Measurements from ENCODE around the gene EDC3. TPM values are rescaled to one million over a fixed set of nuclear protein-coding genes. Genes with fewer than 3 reads are reported as not detected.

The EDC3 gene
- total RNA-seq, 4 donors from 2014 or later: 14.4 to 18.8 (median 17.2) TPM

DNA sequence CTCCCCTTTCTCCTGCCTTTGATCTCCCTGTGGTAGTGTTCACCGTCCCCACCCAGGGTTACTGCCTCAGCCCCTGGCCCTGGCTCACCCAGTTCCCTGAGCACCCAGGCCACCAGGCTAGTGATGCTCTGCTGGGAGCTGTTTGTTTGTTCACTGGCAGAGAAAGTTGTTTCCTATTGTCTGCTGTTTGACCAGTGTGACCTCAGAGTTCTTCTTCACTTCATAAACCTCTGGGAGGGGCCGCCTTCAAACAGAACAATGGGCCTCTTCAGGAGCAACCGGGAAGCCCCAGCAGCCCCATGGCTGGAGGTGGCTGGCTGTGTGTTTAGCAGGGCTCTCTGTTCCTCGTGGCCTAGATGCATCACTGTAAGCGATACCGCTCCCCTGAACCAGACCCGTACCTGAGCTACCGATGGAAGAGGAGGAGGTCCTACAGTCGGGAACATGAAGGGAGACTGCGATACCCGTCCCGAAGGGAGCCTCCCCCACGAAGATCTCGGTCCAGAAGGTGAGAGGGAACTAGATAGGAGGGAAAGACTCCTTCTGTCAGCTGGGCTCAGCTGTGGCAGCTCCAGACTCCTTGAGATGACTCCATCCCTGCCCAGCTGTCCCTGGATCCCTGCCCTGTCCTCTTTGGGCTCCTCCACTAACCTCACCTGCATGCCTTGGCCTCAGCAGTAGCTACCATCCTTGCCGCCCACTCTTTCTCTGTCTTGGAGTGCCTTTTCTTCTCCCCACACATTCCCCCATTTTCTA, 76.8 kb downstream of the EDC3 start:
- H3K27ac ChIP-seq: no peak overlapping the region
- peaks cover 0 to 54% (median 30%) of the 10 kb centered on the region in 4 donors for H3K4me1 ChIP-seq
- H3K9me3 ChIP-seq: no peaks in the 10 kb centered on the region
- peaks cover 4 to 53% (median 43%) of the 10 kb centered on the region in 3 donors for H3K36me3 ChIP-seq
- TF ChIP-seq EP300 (IDR thresholded peaks at IDR 0.05): no peak
- TF ChIP-seq, protein P1, sequence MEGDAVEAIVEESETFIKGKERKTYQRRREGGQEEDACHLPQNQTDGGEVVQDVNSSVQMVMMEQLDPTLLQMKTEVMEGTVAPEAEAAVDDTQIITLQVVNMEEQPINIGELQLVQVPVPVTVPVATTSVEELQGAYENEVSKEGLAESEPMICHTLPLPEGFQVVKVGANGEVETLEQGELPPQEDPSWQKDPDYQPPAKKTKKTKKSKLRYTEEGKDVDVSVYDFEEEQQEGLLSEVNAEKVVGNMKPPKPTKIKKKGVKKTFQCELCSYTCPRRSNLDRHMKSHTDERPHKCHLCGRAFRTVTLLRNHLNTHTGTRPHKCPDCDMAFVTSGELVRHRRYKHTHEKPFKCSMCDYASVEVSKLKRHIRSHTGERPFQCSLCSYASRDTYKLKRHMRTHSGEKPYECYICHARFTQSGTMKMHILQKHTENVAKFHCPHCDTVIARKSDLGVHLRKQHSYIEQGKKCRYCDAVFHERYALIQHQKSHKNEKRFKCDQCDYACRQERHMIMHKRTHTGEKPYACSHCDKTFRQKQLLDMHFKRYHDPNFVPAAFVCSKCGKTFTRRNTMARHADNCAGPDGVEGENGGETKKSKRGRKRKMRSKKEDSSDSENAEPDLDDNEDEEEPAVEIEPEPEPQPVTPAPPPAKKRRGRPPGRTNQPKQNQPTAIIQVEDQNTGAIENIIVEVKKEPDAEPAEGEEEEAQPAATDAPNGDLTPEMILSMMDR (IDR thresholded peaks at IDR 0.05): no peak
- TF ChIP-seq POLR2A (IDR thresholded peaks at IDR 0.05): no peak
- WGBS, 2 donors: 67 to 76% methylated on average over 13 to 15 of the region's 15 CpGs
- no peak overlapping the region for H3K4me3 ChIP-seq
- H3K27me3 ChIP-seq: no peaks in the 10 kb centered on the region
- DNase-seq (ENCODE audit: low spot score in 2 of 2): no peak

DNA sequence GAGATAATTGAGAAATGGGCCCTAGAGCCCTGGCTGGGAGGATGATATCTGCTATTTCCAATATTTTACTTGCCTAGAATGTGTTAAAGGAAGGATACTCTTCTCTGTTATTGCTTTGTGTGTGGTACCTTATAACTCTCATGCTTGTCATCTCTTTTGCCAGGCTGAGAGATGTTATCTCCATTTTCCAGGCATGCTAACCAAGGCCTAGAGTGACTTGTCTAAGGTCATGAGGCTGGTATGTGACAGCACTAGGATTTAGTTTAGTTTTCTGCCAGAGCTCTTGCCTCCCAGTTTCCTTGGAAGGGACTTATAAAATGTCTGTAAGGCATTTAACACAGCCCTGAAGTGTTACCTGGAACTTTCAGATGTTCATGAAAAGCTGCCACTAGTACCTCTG, 78.8 kb downstream of the EDC3 start:
- peak overlapping the region in 3 of 4 donors; percentile 94 to 99 (median 98) for H3K27ac ChIP-seq
- TF ChIP-seq EP300 (IDR thresholded peaks at IDR 0.05): no peak
- no peak for TF ChIP-seq POLR2A (IDR thresholded peaks at IDR 0.05)
- TF ChIP-seq, protein P1 (IDR thresholded peaks at IDR 0.05): no peak
- no peaks in the 10 kb centered on the region for H3K9me3 ChIP-seq
- peaks cover 0 to 33% (median 26%) of the 10 kb centered on the region in 3 donors for H3K36me3 ChIP-seq
- DNase-seq (ENCODE audit: low spot score in 2 of 2): no peak
- H3K27me3 ChIP-seq: no peaks in the 10 kb centered on the region
- H3K4me3 ChIP-seq: peak overlapping the region in 3 of 4 donors; percentile 74 to 100 (median 96)
- peaks cover 0 to 58% (median 33%) of the 10 kb centered on the region in 4 donors for H3K4me1 ChIP-seq

DNA sequence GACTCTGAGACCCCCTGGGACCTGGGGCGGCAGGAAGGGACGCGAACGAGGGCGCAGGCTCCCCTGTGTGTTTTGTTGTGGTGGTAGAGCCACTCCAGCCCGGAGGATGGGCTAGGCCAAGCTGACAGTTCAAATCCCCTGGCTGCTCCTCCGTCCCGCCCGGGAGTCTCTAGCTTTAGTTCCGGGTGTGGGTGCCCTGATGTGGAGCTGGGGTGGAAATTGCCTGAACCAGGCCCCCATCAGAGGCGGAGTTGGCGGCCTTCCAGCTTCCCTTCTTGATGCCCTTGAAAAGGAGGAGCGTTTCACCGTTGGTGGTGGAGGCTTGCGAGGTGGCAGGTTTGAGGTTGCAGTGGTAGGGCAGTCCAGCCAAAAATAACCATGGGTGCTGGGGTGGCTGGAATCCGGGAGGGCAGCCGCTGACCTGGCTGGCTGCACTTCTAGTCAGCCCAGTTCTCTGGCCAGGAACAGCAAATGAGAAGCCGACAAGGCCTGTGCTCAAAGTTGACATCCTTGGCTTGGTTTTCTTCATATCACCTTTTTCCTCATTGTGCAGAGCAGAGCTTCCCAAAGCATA, 79.4 kb downstream of the EDC3 start:
- WGBS, 2 donors: 3% methylated on average over 15 to 18 of the region's 18 CpGs
- Histone ChIP-seq H3K4me3 (peak overlapping the region; percentile 74 to 100 (median 89)), H3K27ac (peak overlapping the region; percentile 93 to 99 (median 96)), H3K27me3 (no peaks in the 10 kb centered on the region), H3K36me3 (peaks cover 0 to 27% (median 20%) of the 10 kb centered on the region in 3 donors), H3K9me3 (no peaks in the 10 kb centered on the region), H3K4me1 (peaks cover 0 to 57% (median 33%) of the 10 kb centered on the region in 4 donors)
- TF ChIP-seq, protein P1 (IDR thresholded peaks at IDR 0.05): no peak
- no peak for TF ChIP-seq EP300 (IDR thresholded peaks at IDR 0.05)
- TF ChIP-seq POLR2A (IDR thresholded peaks at IDR 0.05): no peak
- DNase-seq (ENCODE audit: low spot score in 2 of 2): peak; percentile 57 to 65

DNA sequence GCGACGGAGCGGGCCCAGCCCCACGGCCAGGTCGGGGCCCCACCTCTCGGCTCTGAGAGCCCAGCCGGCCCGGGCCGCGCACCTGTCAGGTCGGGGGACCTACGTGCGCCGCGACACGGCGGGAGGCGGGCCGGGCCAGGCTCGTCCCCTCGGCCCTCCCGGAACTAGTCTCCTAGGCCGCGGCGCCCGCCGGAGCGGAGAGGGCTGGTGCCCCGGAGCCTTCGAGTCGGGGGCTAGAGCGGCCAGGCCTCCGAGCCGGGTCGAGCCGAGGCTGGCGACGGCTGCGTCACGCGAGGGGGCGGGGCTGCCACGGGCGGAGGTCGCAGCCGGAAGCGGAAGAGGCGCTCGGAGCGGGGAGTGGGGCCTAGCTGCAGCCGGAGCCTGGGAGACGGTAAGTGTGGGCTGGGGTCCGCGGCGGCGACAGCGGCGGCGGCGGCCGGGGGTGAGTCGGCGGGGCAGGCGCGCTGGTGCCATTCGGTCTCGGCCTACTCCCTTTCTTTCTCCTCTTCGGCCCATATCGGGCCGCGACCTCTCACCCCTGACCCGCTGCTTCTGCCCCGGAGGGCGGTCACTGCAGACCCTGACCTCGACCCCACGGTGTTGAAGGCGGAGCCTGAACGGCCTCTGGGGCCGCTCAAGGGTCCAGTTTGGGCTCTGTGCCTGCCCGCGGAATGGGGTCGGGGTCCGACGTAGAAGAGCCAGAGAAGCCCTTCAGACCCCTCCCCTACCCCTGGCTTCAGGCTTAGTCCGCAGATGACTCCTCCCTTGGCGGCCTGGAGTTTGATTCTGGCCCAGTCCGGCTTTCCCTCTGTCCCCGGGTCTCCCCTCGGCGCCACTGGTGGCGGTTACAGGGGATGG, 80.1 kb downstream of the EDC3 start, which contains the start of gene CLK3:
TSS of gene CLK3 (plus strand) at position 329 of the 858 bp plus-strand sequence. CDS start 3,361 bp downstream, outside the sequence.
- Histone ChIP-seq H3K36me3 (peaks cover 0 to 20% (median 16%) of the 10 kb centered on the region in 3 donors), H3K4me3 (peak within 1 kb of the TSS; percentile 74 to 100 (median 89)), H3K9me3 (no peaks in the 10 kb centered on the region), H3K27me3 (no peaks in the 10 kb centered on the region), H3K4me1 (peaks cover 0 to 50% (median 33%) of the 10 kb centered on the region in 4 donors), H3K27ac (peak within 1 kb of the TSS; percentile 93 to 99 (median 96))
- TF ChIP-seq POLR2A (IDR thresholded peaks at IDR 0.05): peak; percentile 62 to 72
- TF ChIP-seq, protein P1 (IDR thresholded peaks at IDR 0.05): peak in 1 of 5 experiments; percentile 39
- TF ChIP-seq EP300 (IDR thresholded peaks at IDR 0.05): peak in 1 of 2 donors; percentile 86
- 0 to 1% methylated on average over 30 to 63 of the region's 91 CpGs for WGBS, 2 donors
- DNase-seq (ENCODE audit: low spot score in 2 of 2): peak; percentile 85 to 91
